ENCODE data around the gene DENND6B.
"Not testable (repeated sequence)": the region's sequence is repeated elsewhere in the genome, so short reads cannot be mapped to it uniquely, and the experiment has no call there.

DENND6B gene

DNA sequence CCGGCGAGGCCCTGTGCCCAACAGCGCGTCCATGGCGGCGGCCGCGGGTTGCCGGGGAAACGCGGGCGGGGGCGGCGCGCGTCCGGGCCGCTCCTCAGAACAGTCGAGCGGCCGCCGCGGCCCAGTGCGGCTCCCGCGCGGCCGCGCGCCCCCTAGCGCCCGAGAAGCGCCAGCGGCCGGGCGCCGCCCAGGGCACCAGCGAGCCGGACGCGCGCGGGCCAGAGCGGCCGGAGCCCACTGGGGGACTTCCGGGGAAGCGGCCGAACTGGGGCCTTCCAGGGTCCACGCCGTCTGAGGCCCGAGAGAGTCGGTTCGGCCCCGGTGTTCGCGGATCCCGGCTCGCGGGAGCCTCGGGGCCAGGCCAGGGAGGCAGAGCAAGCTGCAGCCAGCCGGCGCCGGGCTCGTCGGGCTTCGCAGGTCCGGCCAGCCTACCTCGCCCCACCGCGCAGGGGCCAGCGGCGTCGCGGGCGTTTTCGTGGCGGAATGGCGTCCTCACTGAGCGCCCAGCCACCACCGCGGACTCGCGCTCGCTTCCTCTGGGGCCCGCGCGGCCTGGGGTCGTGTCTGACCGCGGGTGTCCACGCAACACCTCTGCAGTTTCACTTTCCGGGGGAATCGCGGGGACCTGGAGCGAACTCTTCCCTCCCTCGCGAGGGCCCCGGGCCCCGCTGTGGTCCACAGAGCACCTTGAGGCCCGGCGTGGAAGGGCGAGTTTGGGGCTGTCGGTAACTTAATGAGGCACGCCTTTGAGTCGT lies at the start of gene DENND6B:
Gene DENND6B (minus strand): TSS at position 57 of the 755 bp plus-strand sequence. CDS start 24 bp downstream, at position 33.
- peak; percentile 56 to 66 for DNase-seq

GRCh38 chr22:50376085-50376651 lies 49.4 kb upstream of the DENND6B start:
- no peak for DNase-seq

- DNase-seq: no peak
Measured at GRCh38 chr22:50371101-50371648, 44.4 kb upstream of the DENND6B start.

DNA sequence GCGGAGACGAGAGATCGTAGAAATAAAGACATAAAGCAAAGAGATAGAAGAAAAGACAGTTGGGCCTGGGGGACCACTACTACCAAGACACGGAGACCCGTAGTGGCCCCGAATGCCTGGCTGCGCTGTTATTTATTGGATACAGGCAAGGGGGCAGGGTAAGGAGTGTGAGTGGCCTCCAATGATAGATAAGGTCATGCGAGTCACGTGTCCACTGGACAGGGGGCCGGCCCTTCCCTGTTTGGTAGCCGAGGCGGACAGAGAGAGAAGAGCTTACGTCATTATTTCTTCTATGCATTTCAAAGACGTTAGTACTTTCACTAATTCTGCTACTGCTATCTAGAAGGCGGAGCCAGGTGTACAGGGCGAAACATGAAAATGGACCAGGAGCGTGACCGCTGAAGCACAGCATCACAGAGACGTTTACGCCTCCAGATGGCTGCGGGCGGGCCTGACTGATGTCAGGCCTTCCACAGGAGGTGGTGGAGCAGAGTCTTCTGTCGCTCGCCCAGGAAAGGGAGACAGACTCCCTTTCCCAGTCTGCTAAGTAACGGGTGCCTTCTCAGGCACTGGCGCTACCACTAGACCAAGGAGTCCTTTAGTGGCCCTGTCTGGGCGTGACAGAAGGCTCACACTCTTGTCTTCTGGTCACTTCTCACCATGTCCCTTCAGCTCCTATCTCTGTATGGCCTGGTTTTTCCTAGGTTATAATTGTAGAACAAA lies 41.1 kb upstream of the DENND6B start:
- no peak for DNase-seq

DNA sequence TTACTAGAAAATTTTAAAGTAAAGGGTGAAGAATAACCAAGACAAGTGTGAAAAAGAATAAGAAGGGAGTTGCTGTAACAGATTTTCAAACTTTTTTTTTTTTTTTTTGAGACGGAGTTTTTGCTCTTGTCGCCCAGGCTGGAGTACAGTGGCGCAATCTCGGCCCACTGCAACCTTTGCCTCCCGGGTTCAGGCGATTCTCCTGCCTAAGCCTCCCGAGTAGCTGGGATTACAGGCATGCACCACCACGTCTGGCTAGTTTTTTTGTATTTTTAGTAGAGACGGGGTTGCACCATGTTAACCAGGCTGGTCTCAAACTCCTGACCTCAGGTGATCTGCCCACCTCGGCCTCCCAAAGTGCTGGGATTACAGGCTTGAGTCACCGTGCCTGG lies 37.0 kb upstream of the DENND6B start:
- not testable (repeated sequence) for DNase-seq

GRCh38 chr22:50363166-50363802 lies 36.5 kb upstream of the DENND6B start:
- DNase-seq: no peak

DNA sequence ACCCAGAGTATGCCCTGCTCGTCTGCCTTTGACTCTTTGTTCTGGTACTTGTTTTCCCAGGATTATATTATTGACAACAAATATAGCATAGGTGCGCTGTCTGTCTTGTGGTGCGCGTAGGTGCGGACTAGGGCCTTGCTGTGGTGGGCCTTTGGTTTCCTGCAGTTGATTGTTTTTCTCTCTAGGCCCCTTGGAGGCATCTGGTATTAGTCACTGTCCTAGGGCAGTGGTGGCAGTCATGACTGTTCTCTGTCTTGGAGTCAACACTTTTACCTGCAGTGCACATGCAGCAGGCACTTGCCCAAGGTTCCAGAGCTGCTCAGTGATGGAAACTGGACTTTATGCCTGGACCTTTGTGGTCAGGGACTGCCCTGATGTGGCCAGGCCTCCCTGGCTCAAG lies 34.9 kb upstream of the DENND6B start:
- DNase-seq: no peak

DNA sequence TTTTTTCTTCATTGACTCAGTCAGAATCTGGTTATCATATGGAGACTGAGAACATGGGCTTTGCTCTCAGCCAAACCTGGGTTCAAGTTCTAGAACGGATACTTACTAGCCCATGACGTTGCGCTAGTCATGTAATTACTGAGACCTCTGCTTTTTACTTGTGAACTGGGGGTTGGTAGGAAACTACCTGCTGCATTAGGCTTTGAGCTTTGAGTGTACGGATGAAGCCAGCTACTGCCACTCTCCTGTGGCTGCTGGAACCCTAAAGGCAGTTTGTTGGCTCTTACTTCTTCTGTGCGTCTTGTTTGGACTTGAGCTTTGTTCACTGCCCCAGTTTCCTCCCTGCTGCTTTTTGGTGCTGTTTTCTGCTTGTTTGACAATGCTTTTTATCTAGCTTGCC lies 34.4 kb upstream of the DENND6B start:
- DNase-seq: no peak

DNA sequence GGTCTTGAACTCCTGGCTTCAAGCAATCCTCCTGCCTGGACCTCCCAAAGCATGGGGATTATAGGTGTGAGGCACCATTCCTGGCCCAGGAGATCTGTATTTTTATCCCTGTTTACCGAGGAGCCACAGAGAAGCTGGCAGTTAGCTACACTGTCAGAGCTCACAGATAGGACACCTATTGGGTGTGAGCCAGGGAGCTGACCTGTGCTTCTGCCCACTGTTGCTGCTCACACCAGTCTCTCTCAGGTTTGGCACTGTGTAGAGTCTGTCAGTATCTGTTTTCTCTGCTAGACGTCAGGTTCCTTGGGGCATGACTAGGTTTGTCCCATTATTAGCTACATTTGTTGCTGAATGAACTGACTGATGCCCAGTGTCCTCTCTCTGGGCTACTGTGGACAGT lies 33.8 kb upstream of the DENND6B start:
- no peak for DNase-seq

DNA sequence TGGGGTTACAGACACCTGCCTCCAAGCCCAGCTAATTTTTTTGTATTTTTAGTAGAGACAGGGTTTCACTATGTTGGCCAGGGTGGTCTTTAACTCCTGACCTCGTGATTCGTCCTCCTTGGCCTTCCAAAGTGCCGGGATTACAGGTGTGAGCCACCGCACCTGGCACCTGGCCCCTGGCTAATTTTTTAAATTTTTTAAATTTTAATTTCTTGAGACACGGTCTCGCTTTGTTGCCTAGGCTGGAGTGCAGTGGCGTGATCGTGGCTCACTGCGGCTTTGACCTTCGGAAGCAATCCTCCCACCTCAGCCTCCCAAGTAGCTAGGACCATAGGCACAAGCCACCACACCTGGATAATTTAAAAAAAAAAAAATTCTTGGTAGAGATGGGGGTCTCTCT lies 30.9 kb upstream of the DENND6B start:
- no peak for DNase-seq

- DNase-seq: no peak
Measured at GRCh38 chr22:50357222-50357621, 30.4 kb upstream of the DENND6B start.

DNA sequence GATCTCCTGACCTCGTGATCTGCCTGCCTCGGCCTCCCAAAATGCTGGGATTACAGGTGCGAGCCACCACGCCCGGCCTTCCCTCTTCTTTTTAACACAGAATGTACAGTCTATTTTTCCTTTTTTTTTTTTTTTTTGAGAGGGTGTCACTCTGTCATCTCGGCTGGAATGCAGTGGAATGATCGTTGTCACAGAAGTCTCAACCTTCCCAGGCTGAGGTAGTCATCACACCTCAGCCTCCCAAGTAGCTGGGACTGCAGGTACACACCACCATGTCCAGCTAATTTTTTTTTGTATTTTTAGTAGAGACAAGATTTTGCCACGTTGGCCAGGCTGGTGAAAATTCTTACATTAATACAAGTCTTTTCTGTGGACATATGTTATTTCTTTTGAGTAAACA lies 29.4 kb upstream of the DENND6B start:
- DNase-seq: no peak

GRCh38 chr22:50348058-50348457 lies 21.2 kb upstream of the DENND6B start:
- no peak for DNase-seq

GRCh38 chr22:50347157-50347556 lies 20.3 kb upstream of the DENND6B start:
- DNase-seq: no peak

- DNase-seq: no peak
Measured at GRCh38 chr22:50346470-50346869, 19.7 kb upstream of the DENND6B start.

DNA sequence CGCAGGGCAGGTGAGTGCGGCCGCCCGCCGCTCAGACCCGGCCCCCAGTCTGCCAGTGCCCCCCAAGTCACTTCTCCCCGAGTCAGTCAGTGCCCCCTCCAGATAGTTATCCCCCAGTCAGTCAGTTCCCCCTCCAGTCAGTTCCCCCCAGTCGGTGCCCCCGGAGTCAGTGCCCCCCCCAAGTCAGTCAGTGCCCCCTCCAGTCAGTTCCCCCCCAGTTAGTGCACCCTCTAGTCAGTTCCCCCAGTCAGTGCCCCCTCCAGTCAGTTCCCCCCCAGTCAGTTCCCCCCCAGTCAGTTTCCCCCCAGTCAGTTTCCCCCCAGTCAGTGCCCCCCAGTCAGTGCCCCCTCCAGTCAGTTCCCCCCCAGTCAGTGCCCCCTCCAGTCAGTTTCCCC lies 16.7 kb upstream of the DENND6B start:
- no peak for DNase-seq

- peak; percentile 89 to 90 for DNase-seq
Measured at GRCh38 chr22:50342651-50343540, 16.1 kb upstream of the DENND6B start, which contains the start of gene PPP6R2. Gene PPP6R2, plus strand, starts transcription at chr22:50343327. Its CDS starts 50,582 bp downstream, at chr22:50393909.

DNA sequence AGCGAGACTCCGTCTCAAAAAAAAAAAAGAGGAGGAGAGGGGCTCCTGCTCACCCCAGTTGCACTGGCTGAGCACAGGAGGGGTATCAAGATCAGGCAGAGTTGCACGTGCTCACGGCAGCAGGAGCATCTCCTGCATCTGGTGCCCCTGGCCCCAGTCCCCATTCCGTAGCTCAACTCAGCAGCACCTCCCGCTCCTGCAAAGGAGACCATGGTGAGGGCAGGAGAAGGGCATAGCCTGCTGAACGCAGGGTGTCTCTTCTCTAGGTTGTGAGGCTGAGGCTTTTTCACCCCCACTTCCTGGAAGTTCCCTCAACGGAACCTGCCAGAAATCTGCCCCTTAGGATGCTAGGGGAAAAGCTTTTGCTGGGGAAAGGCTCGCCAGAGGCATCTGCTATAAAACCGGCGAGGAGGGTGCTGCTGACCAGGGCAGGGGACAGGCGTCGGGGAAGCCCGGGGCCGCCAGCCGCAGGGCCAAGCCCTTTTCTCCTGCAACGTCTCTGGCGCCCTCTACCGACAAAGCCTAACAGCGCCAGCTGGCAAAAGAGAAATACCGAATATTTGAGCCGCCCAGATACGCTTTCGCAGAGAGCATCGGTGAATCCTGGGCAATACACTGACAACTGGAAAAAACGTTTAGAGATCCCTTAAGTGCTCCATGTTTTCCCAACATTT lies 15.3 kb upstream of the DENND6B start:
- DNase-seq: peak; percentile 87 to 93

- no peak for DNase-seq
Measured at GRCh38 chr22:50339945-50340879, 13.4 kb upstream of the DENND6B start.

- DNase-seq: no peak
Measured at GRCh38 chr22:50338860-50339462, 12.1 kb upstream of the DENND6B start.
